ENCODE measurements around the gene CEP72. TPM values are rescaled to one million over a fixed set of nuclear protein-coding genes. Genes with fewer than 3 reads are reported as not detected.
"Not testable (repeated sequence)": the region's sequence is repeated elsewhere in the genome, so short reads cannot be mapped to it uniquely, and the experiment has no call there.

CEP72 gene
- total RNA-seq, 2 experiments from 2014 or later, result 28.2 to 31.6 TPM

DNA sequence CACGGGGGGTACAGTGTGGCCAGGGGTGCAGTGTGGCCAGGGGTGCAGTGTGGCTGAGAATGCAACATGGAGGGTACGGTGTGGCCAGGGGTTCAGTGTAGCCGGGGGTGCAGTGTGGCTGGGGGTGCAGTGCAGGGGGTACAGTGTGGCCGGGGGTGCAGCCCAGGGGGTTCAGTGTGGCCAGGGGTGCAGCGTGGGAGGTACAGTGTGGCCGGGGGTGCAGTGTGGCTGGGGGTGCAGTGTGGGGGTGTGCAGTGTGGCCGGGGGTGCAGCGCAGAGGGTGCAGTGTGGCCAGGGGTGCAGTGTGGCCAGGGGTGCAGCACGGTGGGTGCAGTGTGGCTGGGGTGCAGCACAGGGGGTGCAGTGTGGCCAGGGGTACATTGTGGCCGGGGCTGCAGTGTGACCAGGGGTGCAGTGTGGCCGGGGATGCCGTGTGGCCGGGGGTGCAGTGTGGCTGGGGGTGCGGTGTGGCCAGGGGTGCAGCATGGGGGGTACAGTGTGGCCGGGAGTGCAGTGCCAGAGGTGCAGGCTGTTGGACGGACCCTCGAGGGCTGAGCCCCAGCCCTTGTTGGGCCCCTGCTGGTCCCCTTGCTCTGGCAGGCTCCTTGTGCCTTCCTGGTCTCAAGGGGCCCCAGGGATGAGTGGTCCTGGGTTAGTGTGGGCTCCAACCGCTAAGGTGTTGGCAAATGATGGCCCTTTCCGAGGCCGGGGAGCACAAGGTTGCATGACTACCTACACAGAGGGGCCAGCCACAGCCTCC lies 63.2 kb downstream of the CEP72 start:
- Mint-ChIP-seq H3K4me1 (peaks cover 6% of the 10 kb centered on the region), H3K27ac (no peak overlapping the region), H3K36me3 (ENCODE audit: low read depth) (no peaks in the 10 kb centered on the region), H3K4me3 (no peak overlapping the region), H3K27me3 (peaks cover 5% of the 10 kb centered on the region), H3K9me3 (no peaks in the 10 kb centered on the region)
- POLR2A ChIA-PET, result no interaction called here
- CTCF ChIA-PET, result no interaction called here
- no peak for DNase-seq

DNA sequence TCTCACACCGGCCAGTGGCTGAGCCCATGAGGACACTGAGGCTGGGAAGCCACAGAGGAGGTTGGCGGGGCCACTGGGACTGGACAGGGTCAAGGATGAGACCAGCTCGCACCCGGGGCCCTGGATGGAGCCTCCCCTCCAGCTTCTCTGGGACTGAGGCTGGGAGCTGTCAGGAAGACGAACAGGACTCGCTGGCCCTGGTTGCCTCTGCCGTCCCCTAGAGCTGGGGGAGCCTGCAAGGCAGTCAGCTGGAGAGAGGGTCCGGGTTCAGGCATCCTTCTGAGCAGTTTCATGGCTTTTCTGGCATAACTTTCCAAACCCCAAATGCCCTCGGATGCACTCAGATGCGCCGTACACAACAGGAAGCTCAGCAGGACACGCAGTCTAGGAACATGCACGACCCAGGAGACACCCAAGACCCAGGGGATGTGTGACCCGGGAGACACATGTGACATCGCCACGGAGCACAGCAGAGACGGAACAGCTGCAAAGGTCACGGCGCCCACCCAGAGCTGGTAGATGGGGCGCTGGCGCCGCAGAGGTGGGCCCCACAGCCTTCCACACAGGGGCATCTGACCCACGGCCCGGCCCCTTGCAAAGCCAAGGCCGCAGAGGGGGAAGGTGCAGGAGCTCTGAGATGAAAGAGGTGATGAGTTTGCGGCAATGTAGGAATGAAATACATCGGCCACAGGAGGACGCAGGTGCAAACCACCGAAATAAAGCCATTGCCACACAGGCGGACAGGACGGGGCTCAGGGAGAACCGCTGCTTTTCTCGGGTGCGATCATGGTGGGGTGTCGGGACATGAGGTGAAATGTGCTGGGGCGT lies 63.9 kb downstream of the CEP72 start:
- no peaks in the 10 kb centered on the region for H3K9me3 Mint-ChIP-seq
- no peak for DNase-seq
- H3K4me3 Mint-ChIP-seq, result no peak overlapping the region
- peaks cover 5% of the 10 kb centered on the region for H3K27me3 Mint-ChIP-seq
- no peak overlapping the region for H3K27ac Mint-ChIP-seq
- ChIA-PET POLR2A (no interaction called here), CTCF (no interaction called here)
- peaks cover 6% of the 10 kb centered on the region for H3K4me1 Mint-ChIP-seq
- H3K36me3 Mint-ChIP-seq (ENCODE audit: low read depth), result no peaks in the 10 kb centered on the region

GRCh38 chr5:676699-677076 lies 64.5 kb downstream of the CEP72 start:
- H3K4me1 Mint-ChIP-seq, result peaks cover 6% of the 10 kb centered on the region
- no peak overlapping the region for H3K4me3 Mint-ChIP-seq
- H3K36me3 Mint-ChIP-seq (ENCODE audit: low read depth), result no peaks in the 10 kb centered on the region
- H3K27me3 Mint-ChIP-seq, result peaks cover 5% of the 10 kb centered on the region
- ChIA-PET POLR2A (no interaction called here), CTCF (interaction anchor here (0.6 kb wide), 1 partner anchor 213 kb away, joined by 3 read pairs; no protein-coding TSS in a partner anchor)
- no peaks in the 10 kb centered on the region for H3K9me3 Mint-ChIP-seq
- no peak overlapping the region for H3K27ac Mint-ChIP-seq
- DNase-seq, result no peak

DNA sequence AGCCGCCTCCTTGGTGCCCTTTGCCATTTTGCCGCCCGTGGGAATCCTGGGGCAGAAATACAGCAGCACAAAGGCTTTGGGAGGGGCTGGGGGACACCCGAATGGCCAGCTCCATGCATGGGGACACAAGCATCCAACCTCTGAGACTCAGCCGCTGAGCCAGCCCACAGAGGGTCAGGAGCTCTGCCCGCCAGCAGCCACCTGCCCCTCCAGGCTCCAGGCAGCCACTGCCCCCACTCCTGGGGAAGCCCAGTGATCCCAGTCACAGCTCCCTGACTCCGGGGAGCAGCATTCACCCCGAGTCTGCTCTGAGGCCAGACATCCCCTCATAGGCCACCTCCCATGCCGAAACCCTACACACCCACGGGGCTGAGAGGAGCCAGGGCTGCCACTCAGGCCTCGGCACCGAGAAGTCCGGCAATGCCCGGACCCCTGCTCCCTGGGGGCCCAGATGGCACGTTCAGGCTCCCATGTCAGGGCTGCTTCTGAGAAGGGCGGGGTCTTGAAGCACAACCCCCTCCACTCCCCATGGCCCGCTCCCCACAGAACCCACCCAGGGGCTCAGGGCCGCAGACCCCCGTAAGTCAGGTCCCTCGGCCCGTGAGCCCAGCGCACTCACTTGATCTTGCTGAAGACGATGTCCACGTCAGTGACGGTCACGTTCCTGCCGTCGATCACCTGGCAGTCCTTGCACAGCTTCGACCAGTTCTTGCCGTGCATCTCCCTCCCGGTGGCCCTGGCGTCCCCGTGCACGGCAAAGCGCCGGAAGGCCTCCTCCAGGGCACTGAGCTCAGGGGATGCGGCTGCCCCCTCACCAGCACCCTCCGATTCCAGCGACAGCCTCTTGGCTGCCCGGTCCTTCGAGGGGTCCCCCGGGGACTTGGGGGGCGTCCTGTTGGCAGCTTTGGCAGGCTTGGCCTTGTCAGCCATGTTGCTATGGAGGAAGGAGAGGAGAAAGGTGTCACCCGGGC lies 65.3 kb downstream of the CEP72 start:
- no peak for DNase-seq
- ChIA-PET POLR2A (no interaction called here), CTCF (interaction anchor here (0.6 kb wide), 1 partner anchor 212 kb away, joined by 3 read pairs; no protein-coding TSS in a partner anchor)
- Mint-ChIP-seq H3K36me3 (ENCODE audit: low read depth) (no peaks in the 10 kb centered on the region), H3K4me3 (no peak overlapping the region), H3K4me1 (peaks cover 6% of the 10 kb centered on the region), H3K27ac (no peak overlapping the region), H3K27me3 (peaks cover 5% of the 10 kb centered on the region), H3K9me3 (no peaks in the 10 kb centered on the region)

- H3K27ac Mint-ChIP-seq; H3K4me3 Mint-ChIP-seq; H3K4me1 Mint-ChIP-seq; H3K27me3 Mint-ChIP-seq; H3K9me3 Mint-ChIP-seq; CTCF ChIA-PET; POLR2A ChIA-PET; H3K36me3 Mint-ChIP-seq (ENCODE audit: low read depth); DNase-seq: not testable (repeated sequence)
Measured at GRCh38 chr5:678521-678920, 66.4 kb downstream of the CEP72 start.

- H3K27me3 Mint-ChIP-seq; H3K9me3 Mint-ChIP-seq; H3K36me3 Mint-ChIP-seq (ENCODE audit: low read depth); DNase-seq; H3K4me3 Mint-ChIP-seq; H3K27ac Mint-ChIP-seq; POLR2A ChIA-PET; H3K4me1 Mint-ChIP-seq; CTCF ChIA-PET: not testable (repeated sequence)
Measured at GRCh38 chr5:679166-679895, 67.2 kb downstream of the CEP72 start.

GRCh38 chr5:680118-680795 lies 68.1 kb downstream of the CEP72 start:
- POLR2A ChIA-PET; H3K36me3 Mint-ChIP-seq (ENCODE audit: low read depth); H3K4me3 Mint-ChIP-seq; CTCF ChIA-PET; H3K27me3 Mint-ChIP-seq; H3K9me3 Mint-ChIP-seq; H3K4me1 Mint-ChIP-seq; H3K27ac Mint-ChIP-seq; DNase-seq: not testable (repeated sequence)

DNA sequence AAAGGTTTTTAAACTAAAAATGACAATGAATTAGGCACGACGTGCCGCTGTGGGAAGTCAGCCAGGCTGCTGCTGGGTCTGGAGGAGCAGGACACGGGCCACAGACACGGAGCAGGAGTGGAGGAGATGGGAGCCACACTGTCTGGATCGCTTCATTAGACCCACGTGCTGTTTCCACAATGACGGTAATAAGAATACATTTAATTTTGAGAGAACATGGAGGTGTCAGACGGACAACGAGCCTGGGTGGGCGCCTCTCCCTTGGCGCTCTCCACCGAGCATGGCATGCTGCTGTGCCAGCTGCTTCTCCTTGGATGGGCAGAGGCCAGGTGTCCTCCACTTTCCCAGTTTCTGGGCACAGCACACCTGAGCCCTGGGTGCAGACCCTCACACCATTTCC lies 68.7 kb downstream of the CEP72 start:
- H3K27ac Mint-ChIP-seq; H3K4me1 Mint-ChIP-seq; DNase-seq; H3K27me3 Mint-ChIP-seq; CTCF ChIA-PET; H3K4me3 Mint-ChIP-seq; POLR2A ChIA-PET; H3K9me3 Mint-ChIP-seq; H3K36me3 Mint-ChIP-seq (ENCODE audit: low read depth): not testable (repeated sequence)

DNA sequence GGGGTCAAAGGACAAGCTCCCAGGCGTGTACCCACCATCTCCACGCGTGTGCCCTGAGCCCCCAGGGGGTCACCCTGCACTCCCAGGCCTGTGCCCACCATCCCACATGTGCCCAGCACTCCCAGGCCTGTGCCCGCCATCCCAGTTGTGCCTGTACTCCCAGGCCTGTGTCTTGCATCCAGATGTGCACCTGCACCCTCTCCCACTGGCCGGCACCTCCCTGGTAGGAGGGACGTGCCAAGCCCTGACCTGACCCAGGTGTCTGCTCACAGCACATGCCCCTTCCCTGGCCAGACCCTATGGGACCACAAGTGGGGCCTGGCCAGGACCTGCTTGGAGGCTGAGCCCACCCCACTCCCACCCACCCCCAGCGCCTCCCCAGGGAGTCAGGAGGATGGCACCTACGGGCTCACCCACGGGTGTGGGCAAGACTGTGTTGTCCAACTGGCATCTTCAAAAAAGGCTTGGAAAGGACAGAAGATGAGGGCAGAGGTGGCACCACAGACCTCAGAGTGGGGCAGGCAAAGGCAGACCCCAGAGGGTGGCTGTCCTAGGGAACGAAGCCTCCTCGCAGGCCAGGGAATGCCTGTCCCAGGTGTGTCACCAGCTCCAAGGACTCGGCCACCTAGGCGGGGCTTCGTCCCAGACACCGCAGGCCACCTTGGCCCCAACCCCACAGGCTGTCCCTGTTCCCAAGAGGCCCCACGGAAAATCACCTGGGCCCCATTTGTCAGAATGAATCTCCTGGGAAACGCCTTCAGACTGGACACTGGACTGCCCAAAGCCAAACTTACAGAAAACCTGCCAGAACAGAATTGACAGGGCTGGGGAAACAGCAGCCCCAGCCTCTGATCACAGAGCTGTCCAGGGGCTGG lies 69.4 kb downstream of the CEP72 start:
- CTCF ChIA-PET; DNase-seq; H3K4me1 Mint-ChIP-seq; H3K9me3 Mint-ChIP-seq; H3K4me3 Mint-ChIP-seq; H3K36me3 Mint-ChIP-seq (ENCODE audit: low read depth); H3K27ac Mint-ChIP-seq; H3K27me3 Mint-ChIP-seq; POLR2A ChIA-PET: not testable (repeated sequence)

DNA sequence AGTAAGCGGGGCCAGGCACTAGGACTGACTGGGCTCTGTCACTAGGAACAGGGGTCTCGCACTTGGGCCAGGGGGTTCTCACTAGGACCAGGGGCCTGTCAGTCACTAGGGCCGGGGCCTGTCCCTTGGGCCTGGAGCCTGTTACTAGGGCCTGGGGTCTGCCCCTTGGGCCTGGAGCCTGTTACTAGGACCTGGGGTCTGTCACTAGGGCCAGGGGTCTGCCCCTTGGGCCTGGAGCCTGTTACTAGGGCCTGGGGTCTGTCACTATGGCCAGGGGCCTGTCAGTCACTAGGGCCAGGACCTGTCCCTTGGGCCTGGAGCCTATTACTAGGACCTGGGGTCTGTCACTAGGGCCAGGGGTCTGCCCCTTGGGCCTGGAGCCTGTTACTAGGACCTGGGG lies 70.1 kb downstream of the CEP72 start:
- H3K4me3 Mint-ChIP-seq; H3K27ac Mint-ChIP-seq; POLR2A ChIA-PET; DNase-seq; H3K27me3 Mint-ChIP-seq; H3K9me3 Mint-ChIP-seq; CTCF ChIA-PET; H3K4me1 Mint-ChIP-seq; H3K36me3 Mint-ChIP-seq (ENCODE audit: low read depth): not testable (repeated sequence)

DNA sequence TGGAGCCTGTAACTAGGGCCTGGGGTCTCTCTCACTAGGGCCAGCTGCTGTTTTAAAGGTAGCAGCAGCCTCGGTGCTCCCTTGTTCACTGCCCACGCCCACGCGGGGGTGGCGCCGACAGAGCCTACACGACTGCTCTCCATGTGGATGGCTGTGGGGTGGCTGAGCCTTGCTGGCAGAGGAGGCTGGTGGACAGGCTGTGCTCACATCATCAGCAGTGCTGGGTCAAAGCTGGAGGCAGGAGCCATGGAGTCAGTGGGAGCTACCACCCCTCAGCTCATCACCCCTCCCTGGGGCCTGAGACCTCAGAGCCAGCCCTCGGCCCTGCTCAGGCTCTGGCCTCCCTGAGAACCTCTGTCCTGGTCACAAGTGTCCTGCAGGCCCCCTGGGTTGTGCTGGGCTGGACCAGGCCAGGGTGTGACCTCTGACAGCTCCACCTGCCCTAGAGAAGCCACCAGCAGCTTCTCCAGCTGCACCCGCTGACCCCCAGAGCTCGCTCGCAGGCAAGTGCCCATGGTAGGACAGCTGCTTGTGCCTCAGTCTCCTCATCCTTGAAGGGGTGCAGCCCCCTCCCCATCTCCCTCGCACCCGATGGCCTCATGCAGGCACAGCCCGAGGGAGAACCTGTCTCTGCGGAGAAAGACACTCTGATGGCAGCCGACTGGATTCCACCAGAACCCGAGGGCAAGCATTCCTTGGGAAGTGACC lies 70.7 kb downstream of the CEP72 start:
- H3K4me3 Mint-ChIP-seq; CTCF ChIA-PET; H3K36me3 Mint-ChIP-seq (ENCODE audit: low read depth); H3K27ac Mint-ChIP-seq; DNase-seq; H3K9me3 Mint-ChIP-seq; H3K27me3 Mint-ChIP-seq; POLR2A ChIA-PET; H3K4me1 Mint-ChIP-seq: not testable (repeated sequence)
